ENCODE measurements around the gene TSPO2. TPM values are rescaled to one million over a fixed set of nuclear protein-coding genes. Genes with fewer than 3 reads are reported as not detected.

Gene TSPO2
- total and polyA plus RNA-seq, 2 of the 13 experiments (the other 11 are each of a cell fraction or from before 2014, with no cell fraction given): 0.55 TPM; not detected in 1

DNA sequence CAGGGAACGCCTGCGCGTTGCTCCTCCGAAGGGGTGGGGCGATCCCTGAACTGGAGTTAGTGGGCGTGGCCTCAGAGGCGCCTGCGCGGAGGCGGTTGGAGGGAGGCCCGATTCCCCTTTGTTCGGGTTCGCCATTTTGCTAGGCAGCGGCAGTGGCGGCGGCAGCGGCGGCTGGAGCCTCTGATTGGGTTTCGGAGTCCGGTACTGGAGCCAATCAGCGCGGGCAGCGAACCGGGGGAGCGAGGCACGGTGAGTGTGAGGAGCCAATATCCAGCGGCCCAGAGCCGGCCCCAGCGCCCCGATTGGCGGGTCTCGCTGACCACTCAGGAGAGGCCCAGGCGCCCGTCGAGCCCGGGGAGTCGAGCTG is 30.6 kb downstream of the TSPO2 start, which contains the start of gene NFYA (continued):
- no peak for TF ChIP-seq NFAT5 (CRISPR knock-in tag; IDR thresholded peaks at IDR 0.05)
- 0 out of 2 replicates have a peak, but pooled peaks have one; percentile 1 for TF ChIP-seq SALL1 (CRISPR knock-in tag; IDR thresholded peaks at IDR 0.05)
- no peak for TF ChIP-seq KDM5A (IDR thresholded peaks at IDR 0.05; ENCODE audit: borderline replicate concordance, low read length)
- 0 out of 2 replicates have a peak, but pooled peaks have one; percentile 26 for TF ChIP-seq ZNF670 (CRISPR knock-in tag; IDR thresholded peaks at IDR 0.05; ENCODE audit: borderline replicate concordance)
- TF ChIP-seq, protein P1, sequence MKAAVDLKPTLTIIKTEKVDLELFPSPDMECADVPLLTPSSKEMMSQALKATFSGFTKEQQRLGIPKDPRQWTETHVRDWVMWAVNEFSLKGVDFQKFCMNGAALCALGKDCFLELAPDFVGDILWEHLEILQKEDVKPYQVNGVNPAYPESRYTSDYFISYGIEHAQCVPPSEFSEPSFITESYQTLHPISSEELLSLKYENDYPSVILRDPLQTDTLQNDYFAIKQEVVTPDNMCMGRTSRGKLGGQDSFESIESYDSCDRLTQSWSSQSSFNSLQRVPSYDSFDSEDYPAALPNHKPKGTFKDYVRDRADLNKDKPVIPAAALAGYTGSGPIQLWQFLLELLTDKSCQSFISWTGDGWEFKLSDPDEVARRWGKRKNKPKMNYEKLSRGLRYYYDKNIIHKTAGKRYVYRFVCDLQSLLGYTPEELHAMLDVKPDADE (CRISPR knock-in tag; IDR thresholded peaks at IDR 0.05): no peak
- TF ChIP-seq, protein P2, sequence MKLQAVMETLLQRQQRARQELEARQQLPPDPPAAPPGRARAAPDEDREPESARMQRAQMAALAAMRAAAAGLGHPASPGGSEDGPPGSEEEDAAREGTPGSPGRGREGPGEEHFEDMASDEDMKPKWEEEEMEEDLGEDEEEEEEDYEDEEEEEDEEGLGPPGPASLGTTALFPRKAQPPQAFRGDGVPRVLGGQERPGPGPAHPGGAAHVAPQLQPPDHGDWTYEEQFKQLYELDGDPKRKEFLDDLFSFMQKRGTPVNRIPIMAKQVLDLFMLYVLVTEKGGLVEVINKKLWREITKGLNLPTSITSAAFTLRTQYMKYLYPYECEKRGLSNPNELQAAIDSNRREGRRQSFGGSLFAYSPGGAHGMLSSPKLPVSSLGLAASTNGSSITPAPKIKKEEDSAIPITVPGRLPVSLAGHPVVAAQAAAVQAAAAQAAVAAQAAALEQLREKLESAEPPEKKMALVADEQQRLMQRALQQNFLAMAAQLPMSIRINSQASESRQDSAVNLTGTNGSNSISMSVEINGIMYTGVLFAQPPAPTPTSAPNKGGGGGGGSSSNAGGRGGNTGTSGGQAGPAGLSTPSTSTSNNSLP (IDR thresholded peaks at IDR 0.05; ENCODE audit: low read depth, low read length): no peak
- no peak; the same call in 1 of the 2 replicates for TF ChIP-seq ATF3 (CRISPR knock-in tag; IDR thresholded peaks at IDR 0.05)
- TF ChIP-seq EEA1 (CRISPR knock-in tag; IDR thresholded peaks at IDR 0.05; ENCODE audit: borderline replicate concordance): no peak
- peak; percentile 95 for TF ChIP-seq SP4 (CRISPR knock-in tag; IDR thresholded peaks at IDR 0.05)
- TF ChIP-seq DBP (CRISPR knock-in tag; IDR thresholded peaks at IDR 0.05; ENCODE audit: not compliant biosample characterization): no peak
- TF ChIP-seq ZNF446 (CRISPR knock-in tag; IDR thresholded peaks at IDR 0.05): no peak
- no peak for TF ChIP-seq NFIC (IDR thresholded peaks at IDR 0.05; ENCODE audit: low read length)
- TF ChIP-seq KMT2A (CRISPR knock-in tag; IDR thresholded peaks at IDR 0.05): no peak
- TF ChIP-seq, protein P3, sequence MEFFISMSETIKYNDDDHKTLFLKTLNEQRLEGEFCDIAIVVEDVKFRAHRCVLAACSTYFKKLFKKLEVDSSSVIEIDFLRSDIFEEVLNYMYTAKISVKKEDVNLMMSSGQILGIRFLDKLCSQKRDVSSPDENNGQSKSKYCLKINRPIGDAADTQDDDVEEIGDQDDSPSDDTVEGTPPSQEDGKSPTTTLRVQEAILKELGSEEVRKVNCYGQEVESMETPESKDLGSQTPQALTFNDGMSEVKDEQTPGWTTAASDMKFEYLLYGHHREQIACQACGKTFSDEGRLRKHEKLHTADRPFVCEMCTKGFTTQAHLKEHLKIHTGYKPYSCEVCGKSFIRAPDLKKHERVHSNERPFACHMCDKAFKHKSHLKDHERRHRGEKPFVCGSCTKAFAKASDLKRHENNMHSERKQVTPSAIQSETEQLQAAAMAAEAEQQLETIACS (CRISPR knock-in tag; IDR thresholded peaks at IDR 0.05): no peak
- TF ChIP-seq ELF3 (CRISPR knock-in tag; IDR thresholded peaks at IDR 0.05): no peak
- no peak for TF ChIP-seq HNRNPK (IDR thresholded peaks at IDR 0.05; ENCODE audit: low read depth, low read length, poor library complexity, severe bottlenecking)
- TF ChIP-seq SUZ12 (IDR thresholded peaks at IDR 0.05; ENCODE audit: low read depth, low read length): no peak
- no peak for TF ChIP-seq MAFF (IDR thresholded peaks at IDR 0.05; ENCODE audit: low read depth, low read length)
- no peak for TF ChIP-seq PRPF4 (IDR thresholded peaks at IDR 0.05; ENCODE audit: low read depth, low read length, poor library complexity, severe bottlenecking)
- TF ChIP-seq AGO1 (IDR thresholded peaks at IDR 0.05; ENCODE audit: low read depth, low read length, poor library complexity, severe bottlenecking): no peak
- no peak for TF ChIP-seq JUND (CRISPR knock-in tag; IDR thresholded peaks at IDR 0.05)

Data from HepG2 (cell line).